Measurements from ENCODE around the gene ASB2.

Gene ASB2, protein sequence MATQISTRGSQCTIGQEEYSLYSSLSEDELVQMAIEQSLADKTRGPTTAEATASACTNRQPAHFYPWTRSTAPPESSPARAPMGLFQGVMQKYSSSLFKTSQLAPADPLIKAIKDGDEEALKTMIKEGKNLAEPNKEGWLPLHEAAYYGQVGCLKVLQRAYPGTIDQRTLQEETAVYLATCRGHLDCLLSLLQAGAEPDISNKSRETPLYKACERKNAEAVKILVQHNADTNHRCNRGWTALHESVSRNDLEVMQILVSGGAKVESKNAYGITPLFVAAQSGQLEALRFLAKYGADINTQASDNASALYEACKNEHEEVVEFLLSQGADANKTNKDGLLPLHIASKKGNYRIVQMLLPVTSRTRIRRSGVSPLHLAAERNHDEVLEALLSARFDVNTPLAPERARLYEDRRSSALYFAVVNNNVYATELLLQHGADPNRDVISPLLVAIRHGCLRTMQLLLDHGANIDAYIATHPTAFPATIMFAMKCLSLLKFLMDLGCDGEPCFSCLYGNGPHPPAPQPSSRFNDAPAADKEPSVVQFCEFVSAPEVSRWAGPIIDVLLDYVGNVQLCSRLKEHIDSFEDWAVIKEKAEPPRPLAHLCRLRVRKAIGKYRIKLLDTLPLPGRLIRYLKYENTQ

DNA sequence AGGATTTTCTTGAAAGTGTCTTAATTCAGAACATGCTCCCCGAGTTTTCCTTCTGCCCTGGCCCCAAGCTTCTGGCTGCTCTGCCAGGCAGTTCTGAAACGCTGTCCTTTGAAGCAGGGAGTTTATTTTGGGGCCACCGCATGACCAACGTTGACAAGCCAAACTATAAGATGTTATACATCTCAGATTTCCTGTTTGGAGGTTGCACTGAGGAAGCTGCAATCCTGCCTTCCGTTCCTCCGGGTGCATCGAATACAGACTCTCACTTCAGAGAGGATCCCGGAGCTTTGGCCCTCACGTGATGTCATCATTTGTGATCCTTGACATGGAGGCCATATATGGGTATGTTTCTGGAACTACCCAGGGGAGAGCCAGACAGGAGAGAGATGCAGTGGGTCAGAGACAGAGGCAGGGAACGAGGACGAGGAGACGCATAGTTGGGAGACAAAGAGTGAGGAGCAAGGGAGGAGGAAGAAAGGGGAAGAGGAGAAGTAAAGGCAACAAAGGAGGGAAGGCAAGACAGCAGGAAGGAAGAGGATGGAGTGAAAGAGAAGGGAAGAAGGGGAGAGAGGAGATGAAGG is at the start of gene ASB2:
Gene ASB2, minus strand, starts transcription at position 94 of the 581 bp plus-strand sequence. CDS start 12,031 bp downstream, outside the sequence.
- no peak for DNase-seq (ENCODE audit: extremely low read depth, low read depth)
- no peak within 1 kb of the TSS for H3K4me3 ChIP-seq (replicated peaks; ENCODE audit: low read depth, low read length)
- TF ChIP-seq, protein P1, sequence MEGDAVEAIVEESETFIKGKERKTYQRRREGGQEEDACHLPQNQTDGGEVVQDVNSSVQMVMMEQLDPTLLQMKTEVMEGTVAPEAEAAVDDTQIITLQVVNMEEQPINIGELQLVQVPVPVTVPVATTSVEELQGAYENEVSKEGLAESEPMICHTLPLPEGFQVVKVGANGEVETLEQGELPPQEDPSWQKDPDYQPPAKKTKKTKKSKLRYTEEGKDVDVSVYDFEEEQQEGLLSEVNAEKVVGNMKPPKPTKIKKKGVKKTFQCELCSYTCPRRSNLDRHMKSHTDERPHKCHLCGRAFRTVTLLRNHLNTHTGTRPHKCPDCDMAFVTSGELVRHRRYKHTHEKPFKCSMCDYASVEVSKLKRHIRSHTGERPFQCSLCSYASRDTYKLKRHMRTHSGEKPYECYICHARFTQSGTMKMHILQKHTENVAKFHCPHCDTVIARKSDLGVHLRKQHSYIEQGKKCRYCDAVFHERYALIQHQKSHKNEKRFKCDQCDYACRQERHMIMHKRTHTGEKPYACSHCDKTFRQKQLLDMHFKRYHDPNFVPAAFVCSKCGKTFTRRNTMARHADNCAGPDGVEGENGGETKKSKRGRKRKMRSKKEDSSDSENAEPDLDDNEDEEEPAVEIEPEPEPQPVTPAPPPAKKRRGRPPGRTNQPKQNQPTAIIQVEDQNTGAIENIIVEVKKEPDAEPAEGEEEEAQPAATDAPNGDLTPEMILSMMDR (IDR thresholded peaks at IDR 0.05; ENCODE audit: low read depth, low read length, missing control alignments), result no peak

DNA sequence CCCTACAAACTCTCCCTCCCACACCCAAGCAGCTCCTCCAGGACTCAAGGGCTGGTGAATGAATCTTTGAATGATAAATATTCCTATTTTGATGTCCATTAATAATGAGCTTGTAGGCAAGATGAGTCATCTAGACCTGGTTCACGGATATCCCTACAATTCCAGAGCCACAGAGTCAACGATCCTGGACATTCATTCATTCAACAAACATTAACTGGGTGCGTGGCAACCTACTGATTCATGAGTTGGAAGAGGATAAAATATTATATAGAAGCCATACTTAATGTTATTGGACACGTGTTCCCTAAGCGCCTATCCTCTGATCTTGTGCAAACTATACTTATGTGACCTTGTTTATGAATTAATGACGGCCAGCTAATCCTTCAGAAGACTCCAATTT is 49.4 kb upstream of the ASB2 start:
- TF ChIP-seq, protein P1 (IDR thresholded peaks at IDR 0.05; ENCODE audit: low read depth, low read length, missing control alignments), result no peak
- peak overlapping the region; percentile 49; the same call in 1 of the 2 replicates for H3K4me3 ChIP-seq (replicated peaks; ENCODE audit: low read depth, low read length)
- no peak for DNase-seq (ENCODE audit: extremely low read depth, low read depth)

DNA sequence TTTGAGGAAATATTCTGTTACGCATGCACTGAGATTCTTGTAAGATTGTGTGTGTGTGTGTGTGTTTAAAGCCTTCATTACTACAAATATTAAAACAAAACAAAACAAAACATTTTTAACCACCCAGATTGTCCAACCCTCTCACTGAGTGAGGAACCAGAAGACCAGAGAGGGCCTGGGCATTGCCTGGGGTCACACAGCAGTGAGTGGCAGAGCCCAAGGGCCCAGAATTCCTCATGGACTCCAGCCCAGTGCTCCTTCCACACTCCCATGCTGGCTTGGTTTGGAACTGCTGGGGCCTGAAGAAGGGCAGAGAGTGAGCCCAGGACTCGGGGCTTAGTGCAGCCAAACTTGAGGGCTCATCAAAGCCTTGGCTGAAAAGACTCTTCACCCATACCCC is 48.2 kb upstream of the ASB2 start:
- no peak overlapping the region for H3K4me3 ChIP-seq (replicated peaks; ENCODE audit: low read depth, low read length)
- DNase-seq (ENCODE audit: extremely low read depth, low read depth), result no peak
- TF ChIP-seq, protein P1 (IDR thresholded peaks at IDR 0.05; ENCODE audit: low read depth, low read length, missing control alignments), result no peak

DNA sequence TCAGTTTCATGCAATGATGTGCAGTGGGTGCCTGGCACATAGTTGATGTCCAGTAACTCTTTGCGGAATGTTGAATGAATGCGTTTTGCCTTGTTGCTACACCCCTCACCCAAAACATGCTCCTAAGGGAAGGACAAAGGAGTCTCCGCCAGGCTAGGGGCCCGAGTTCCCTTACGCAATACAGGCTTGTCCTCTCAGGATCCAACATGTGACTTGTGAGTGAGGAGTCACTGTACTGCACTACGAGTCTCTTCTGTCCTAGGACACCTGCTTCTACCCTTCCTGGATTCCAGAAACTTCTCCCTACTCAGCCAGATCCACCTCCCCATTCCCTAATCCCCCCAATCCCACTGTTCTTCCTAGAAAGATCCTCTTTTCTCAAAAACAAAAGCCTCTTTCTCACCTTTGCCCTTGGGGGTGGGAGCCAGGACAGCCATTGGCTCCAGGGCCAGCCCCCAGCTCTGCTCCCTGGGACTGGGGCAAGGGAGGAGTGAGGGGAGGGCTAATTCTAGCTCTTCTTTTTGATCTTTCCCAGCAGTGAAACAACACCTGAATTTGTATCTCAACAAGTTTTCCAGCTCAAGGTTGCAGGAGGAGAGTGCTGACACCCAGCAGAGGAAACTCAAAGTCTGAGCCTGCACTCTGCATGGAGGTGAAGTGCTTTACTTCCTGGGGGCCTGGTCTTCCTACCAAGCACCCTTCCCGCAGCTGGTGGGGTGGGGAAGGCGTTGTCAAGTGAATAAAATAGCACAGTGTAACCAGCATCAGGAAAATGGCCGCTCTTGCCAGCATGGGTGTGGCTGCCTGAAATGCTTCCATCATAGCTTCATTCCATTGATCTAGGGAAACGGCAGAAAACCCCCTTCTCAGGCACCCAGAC is 46.4 kb upstream of the ASB2 start:
- TF ChIP-seq, protein P1 (IDR thresholded peaks at IDR 0.05; ENCODE audit: low read depth, low read length, missing control alignments), result no peak
- no peak for DNase-seq (ENCODE audit: extremely low read depth, low read depth)
- H3K4me3 ChIP-seq (replicated peaks; ENCODE audit: low read depth, low read length), result no peak overlapping the region

DNA sequence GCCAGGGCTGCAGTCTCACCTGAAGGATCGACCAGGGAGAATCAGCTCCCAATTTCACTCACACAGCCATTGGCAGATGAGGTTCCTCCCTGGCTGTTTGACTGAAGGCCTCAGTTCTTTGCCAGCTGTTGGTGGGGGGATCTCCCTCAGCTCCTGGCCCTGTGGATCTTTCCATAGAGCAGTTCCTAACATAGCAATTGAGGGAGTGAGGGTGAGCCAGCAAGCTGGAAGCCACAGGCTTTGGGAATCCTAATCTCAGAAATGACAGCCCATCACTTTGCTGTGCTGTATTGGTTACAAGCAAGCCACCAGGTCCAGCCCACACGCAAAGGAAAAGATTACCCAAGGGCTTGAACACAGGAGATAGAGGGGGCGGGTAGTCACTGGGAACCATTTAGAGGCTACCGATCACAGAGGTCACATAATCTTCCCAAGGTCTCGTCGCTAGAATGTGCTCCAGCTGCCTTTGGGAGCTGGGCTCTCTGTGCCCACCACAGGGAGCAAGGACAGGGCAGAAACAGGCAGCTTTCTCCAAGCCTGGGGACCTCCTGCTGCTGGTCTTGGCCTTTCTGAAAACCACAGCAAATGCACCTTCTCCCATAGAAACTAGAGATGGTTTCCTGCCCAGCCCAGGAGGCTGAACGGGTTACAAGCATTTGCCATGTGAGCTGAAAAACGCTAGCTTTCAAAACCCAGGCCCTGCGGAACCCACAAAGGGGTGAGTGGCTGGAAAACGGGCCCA is 45.2 kb upstream of the ASB2 start:
- no peak overlapping the region for H3K4me3 ChIP-seq (replicated peaks; ENCODE audit: low read depth, low read length)
- DNase-seq (ENCODE audit: extremely low read depth, low read depth), result no peak
- TF ChIP-seq, protein P1 (IDR thresholded peaks at IDR 0.05; ENCODE audit: low read depth, low read length, missing control alignments), result no peak

DNA sequence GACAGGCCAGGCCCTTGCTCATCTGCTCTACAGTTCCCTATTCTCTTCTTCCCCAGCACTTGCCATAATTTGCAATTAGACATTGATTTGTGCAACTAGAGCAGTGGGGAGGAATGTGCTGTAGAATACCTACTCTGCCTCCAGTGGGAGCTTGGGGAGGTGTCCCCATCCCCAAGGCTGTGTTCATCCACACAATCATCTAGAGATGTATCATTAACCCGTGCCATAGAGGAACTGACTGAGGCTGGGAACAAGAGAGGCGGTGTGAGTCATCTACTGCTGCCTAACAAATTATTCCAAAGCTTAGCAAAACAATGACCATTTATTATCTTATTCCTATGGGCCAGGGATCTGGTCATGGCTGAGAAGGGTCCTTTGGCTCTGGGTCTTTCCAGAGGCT is 44.6 kb upstream of the ASB2 start:
- no peak overlapping the region for H3K4me3 ChIP-seq (replicated peaks; ENCODE audit: low read depth, low read length)
- no peak for DNase-seq (ENCODE audit: extremely low read depth, low read depth)
- TF ChIP-seq, protein P1 (IDR thresholded peaks at IDR 0.05; ENCODE audit: low read depth, low read length, missing control alignments), result no peak

Measured in HFF-Myc (cell line).